Dendritic cell treated with granulocyte-macrophage colony-stimulating factor and Interleukin-4, amounts not matched to agents 40 ng/mL and 50 ng/mL, for 4 days (primary cell): ENCODE measurements around the gene NAV2.

ENCODE experiments used
- H3K27ac Mint-ChIP-seq: one replicate; pipeline ENCODE4 v1.8.0; 2022; ENCODE audit warnings: mild to moderate bottlenecking, mixed read lengths
- H3K27me3 Mint-ChIP-seq: one replicate; pipeline ENCODE4 v1.8.0; 2022; ENCODE audit warnings: mild to moderate bottlenecking, mixed read lengths
- H3K36me3 Mint-ChIP-seq: one replicate; pipeline ENCODE4 v1.8.0; 2022; ENCODE audit warnings: low read depth, mixed read lengths
- H3K4me1 Mint-ChIP-seq: one replicate; pipeline ENCODE4 v1.8.0; 2022; ENCODE audit warnings: low read depth, mixed read lengths
- H3K4me3 Mint-ChIP-seq: one replicate; pipeline ENCODE4 v1.8.0; 2022; ENCODE audit warnings: mild to moderate bottlenecking, moderate library complexity, mixed read lengths
- H3K9me3 Mint-ChIP-seq: one replicate; pipeline ENCODE4 v1.8.0; 2022; ENCODE audit warnings: mixed read lengths
- intact Hi-C: fragments of 100-400 bp; cut with micrococcal nuclease; formaldehyde crosslinking; loops from one replicate; pipeline ENCODE4 v1.15.0; 2022

NAV2 gene

DNA sequence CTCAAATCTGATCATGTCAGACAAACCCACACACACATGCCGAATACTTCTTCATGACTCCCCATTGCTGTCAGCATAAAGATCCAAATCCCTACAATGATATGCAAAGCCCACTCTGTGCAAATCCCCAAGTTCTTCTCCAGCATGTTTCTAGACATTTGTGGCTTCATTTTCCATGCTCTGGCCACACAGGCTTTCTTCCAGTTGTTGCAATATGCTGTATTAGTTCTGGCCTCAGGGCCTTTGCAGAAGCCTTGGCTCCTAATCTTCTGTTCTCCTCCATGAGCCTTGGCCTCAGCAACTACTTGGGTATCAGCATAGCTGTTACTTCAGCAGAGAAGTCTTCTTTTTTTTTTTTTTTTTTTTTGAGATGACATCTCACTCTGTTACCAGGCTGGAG lies 49.6 kb downstream of the NAV2 start:
- intact Hi-C loops, result no loop called here
- no peaks in the 10 kb centered on the region for H3K9me3 Mint-ChIP-seq

DNA sequence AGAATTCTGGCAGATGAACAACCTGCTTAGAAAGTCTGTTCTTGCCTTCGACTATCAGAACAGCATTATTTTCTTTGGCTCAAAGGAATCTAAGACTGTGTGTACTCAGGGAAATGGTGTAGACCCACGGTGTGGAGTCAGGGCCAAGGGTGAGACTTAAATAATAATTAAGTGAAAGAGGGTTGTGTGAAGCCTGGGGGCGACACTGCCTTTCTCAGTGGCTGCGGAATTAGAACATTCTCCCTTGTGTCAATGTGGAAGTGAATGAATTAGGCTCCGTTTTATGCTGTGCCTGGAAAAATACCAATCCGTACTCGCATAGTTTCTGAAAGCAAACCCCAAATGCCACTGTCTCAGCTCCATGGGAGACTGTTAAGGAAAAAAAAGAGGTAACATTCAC lies 50.7 kb downstream of the NAV2 start:
- no peak overlapping the region for H3K4me3 Mint-ChIP-seq
- H3K4me1 Mint-ChIP-seq, result no peaks in the 10 kb centered on the region
- peaks cover 5% of the 10 kb centered on the region for H3K27me3 Mint-ChIP-seq
- H3K9me3 Mint-ChIP-seq, result no peaks in the 10 kb centered on the region
- H3K36me3 Mint-ChIP-seq, result no peaks in the 10 kb centered on the region
- no peak overlapping the region for H3K27ac Mint-ChIP-seq
- intact Hi-C loops, result no loop called here

More for the DNA sequence above, 49.6 kb downstream of the NAV2 start:
- H3K27ac Mint-ChIP-seq, result no peak overlapping the region
- H3K4me3 Mint-ChIP-seq, result no peak overlapping the region
- H3K36me3 Mint-ChIP-seq, result no peaks in the 10 kb centered on the region
- peaks cover 3% of the 10 kb centered on the region for H3K27me3 Mint-ChIP-seq
- no peaks in the 10 kb centered on the region for H3K4me1 Mint-ChIP-seq

DNA sequence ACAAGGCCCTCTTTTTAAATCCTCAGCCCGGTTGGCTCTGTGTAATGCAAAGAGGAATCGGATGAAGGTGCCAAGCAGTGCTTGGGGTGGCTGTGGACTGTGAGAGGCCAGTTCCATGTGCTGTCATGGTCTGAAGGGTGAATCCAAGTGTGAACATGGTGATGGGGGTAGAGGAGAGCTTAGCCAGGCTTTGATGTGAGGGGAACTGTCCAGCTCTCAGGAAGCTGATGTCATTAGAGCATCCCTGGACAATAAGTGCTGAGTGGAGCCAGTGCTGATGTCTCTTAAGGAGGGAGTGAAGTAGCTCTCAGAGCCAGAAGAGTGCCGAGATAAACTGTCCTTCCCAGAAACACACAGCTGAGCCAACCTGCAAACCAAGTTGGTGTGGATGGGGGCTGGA lies 53.6 kb downstream of the NAV2 start:
- Mint-ChIP-seq H3K27ac (no peak overlapping the region), H3K4me3 (no peak overlapping the region), H3K36me3 (no peaks in the 10 kb centered on the region), H3K27me3 (peaks cover 5% of the 10 kb centered on the region), H3K4me1 (no peaks in the 10 kb centered on the region), H3K9me3 (no peaks in the 10 kb centered on the region)
- intact Hi-C loops, result no loop called here

DNA sequence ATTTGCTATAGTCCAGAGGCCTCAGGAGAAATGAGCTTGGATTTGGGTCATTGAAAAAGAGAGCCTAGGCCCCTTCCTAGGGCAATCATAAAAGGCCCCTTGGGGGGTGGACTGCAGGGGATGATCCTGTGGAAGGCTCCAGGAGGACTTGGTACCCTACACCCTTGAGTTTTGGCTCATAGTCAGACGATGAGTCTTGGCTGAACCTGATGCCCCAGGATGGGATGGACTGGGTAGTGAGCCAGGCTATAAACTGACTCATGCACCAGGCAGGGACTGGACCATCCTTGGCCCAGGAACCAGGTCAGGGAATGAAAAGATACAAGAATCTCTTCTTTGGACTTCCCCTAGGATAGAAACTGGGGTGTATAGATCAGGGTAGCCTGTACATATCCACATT lies 54.2 kb downstream of the NAV2 start:
- Mint-ChIP-seq H3K36me3 (no peaks in the 10 kb centered on the region), H3K27ac (no peak overlapping the region), H3K27me3 (peaks cover 5% of the 10 kb centered on the region), H3K4me3 (no peak overlapping the region), H3K9me3 (no peaks in the 10 kb centered on the region), H3K4me1 (no peaks in the 10 kb centered on the region)
- intact Hi-C loops, result no loop called here

DNA sequence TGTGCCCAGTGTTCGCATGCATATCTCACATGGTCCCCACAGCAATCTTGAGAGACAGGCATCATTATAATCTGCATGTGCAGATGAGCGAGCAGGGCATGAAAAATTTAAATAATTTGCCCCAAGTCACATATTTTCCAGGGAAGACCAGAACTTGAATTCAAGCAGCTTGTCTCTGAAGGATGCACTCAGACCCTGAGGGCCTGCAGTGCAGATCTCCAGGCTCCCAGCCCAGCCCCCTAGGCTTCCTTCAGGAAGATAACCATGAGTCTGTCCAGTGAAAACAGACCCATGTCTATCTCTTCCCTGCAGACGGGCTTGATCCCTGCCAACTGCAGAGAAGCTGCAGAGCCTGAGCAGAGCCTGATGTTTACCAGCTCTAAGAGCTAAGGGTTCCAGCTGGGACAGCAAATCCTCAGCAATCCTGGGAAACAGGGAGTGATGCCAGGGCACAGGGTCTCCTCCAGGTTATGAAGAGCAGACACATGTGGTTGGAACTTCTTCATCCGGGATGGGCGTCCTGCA lies 55.1 kb downstream of the NAV2 start:
- Mint-ChIP-seq H3K4me1 (no peaks in the 10 kb centered on the region), H3K36me3 (no peaks in the 10 kb centered on the region), H3K9me3 (no peaks in the 10 kb centered on the region), H3K27me3 (peaks cover 5% of the 10 kb centered on the region), H3K4me3 (no peak overlapping the region), H3K27ac (no peak overlapping the region)
- intact Hi-C loops, result no loop called here

DNA sequence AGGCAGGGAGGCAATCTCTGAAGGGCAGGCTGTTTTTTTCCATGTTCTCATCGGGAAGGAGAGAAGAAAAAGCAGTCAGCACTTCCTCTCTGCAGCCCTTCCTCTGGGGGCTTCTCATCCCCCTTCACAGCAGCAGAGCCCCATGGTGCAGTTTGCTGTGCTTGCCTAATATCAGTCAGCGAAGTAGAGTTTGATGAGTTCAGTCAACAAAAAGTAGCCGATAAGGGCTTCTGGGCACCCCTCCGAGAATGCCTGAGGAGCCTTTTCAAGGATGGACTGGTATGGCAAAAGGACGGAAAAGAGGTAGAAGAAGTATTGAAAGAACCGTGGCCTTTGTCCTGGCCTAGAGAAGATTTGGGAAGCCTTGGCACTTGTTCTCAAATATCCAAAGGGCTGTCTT lies 55.6 kb downstream of the NAV2 start:
- Mint-ChIP-seq H3K36me3 (no peaks in the 10 kb centered on the region), H3K4me1 (no peaks in the 10 kb centered on the region), H3K27ac (no peak overlapping the region), H3K4me3 (no peak overlapping the region), H3K27me3 (peaks cover 8% of the 10 kb centered on the region), H3K9me3 (no peaks in the 10 kb centered on the region)
- intact Hi-C loops, result no loop called here

DNA sequence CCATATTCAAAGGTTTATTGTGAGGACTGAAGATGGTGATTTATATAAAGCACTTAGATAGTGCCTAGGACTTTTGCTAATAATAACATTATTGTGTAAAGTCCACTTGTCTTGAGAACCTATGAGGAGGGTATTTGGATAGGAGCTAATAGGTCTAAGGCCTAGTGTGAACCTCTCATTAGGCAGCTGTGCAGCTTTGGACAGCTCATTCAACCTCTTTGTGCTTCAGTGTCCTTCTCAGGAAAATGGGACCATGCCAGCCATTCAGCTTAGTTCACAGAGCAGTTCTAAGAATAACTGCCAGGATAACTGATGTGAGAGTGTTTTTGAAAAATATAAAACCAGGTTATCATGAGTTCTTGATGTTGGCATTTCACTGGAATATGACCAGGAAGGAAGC lies 56.2 kb downstream of the NAV2 start:
- Mint-ChIP-seq H3K9me3 (no peaks in the 10 kb centered on the region), H3K36me3 (no peaks in the 10 kb centered on the region), H3K4me3 (no peak overlapping the region), H3K27ac (no peak overlapping the region), H3K4me1 (no peaks in the 10 kb centered on the region), H3K27me3 (peaks cover 13% of the 10 kb centered on the region)
- intact Hi-C loops, result no loop called here

DNA sequence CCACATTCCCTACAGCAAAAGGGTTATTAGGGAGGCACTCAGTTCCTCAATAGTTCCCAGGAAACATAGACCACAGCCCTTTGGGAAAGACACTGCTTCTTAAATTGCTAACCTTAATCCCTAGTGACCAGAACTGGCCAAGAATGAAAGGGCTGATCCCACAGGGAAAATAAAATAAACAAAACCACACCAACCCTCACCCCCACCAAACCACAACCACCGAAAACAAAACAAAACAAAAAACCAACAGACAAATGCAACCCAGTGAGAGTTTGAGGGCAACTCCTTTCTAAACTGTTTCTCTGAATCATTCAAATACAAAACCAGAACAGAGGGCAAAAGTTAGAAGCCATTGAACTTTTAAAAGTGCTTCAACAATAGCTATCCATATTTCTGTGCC lies 57.2 kb downstream of the NAV2 start:
- H3K4me1 Mint-ChIP-seq, result no peaks in the 10 kb centered on the region
- intact Hi-C loops, result no loop called here
- no peaks in the 10 kb centered on the region for H3K9me3 Mint-ChIP-seq
- H3K4me3 Mint-ChIP-seq, result no peak overlapping the region
- no peaks in the 10 kb centered on the region for H3K36me3 Mint-ChIP-seq
- peaks cover 16% of the 10 kb centered on the region for H3K27me3 Mint-ChIP-seq
- H3K27ac Mint-ChIP-seq, result no peak overlapping the region

DNA sequence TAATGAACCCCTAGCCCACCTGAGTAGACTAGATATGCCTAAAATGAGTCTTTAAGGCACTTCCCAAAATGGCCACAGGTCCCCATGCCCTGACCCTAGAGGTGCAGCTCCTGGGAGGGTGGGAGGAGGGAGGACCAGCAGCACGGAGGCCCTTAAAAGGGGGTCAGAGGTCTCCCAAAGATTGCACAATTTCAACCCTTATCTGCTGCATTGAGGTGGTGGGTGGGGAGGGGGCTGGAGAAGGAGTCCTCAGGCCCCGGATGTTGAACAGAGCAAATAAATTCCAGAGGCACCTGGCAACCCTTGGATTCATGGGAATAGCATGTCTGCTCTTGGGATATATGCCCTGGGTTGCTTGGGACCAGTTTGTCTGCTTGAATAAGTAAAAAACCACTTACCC lies 57.6 kb downstream of the NAV2 start:
- Mint-ChIP-seq H3K4me3 (no peak overlapping the region), H3K27ac (no peak overlapping the region), H3K27me3 (peaks cover 17% of the 10 kb centered on the region), H3K9me3 (no peaks in the 10 kb centered on the region), H3K36me3 (no peaks in the 10 kb centered on the region), H3K4me1 (no peaks in the 10 kb centered on the region)
- intact Hi-C loops, result no loop called here

DNA sequence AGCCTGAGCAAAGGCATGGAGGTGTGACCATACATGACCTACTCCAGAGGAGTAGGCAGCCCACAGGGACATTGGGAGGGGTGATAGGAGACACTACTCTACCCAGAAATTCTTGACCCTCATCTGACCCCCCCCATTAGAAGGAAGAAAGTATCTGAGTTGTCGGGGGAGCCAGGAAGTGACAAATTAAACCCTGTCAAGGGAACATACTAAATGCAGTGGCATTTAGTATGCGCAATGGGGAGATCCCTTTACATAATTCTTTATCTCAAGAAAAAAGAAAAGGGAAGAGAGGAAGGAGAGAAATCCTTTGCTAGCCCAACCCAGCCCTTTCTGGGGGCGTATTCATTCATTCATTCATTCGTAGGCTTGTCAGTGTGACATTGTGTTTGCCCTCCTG lies 58.8 kb downstream of the NAV2 start:
- peaks cover 26% of the 10 kb centered on the region for H3K27me3 Mint-ChIP-seq

DNA sequence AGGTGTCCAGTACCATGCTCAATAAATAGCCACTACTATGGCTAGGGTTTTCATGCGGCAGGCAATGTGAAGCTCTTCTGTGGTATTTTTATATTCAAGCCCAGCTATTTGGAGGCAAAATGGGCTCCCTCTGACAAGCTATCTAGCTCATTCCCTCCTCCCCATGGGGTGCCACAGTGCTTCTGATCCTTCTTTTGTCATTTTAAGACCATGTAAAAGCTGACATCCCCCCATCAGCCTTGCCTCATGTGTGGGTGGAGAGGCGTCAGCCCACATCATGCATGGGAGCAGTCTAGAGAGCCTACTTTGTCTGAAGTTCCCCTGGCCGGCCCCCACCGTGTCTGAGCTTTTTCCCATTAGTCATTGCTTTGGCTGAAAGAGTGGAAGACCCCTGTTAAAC lies 59.8 kb downstream of the NAV2 start:
- no peaks in the 10 kb centered on the region for H3K9me3 Mint-ChIP-seq
- H3K27ac Mint-ChIP-seq, result no peak overlapping the region
- H3K4me1 Mint-ChIP-seq, result no peaks in the 10 kb centered on the region
- intact Hi-C loops, result no loop called here
- no peak overlapping the region for H3K4me3 Mint-ChIP-seq
- no peaks in the 10 kb centered on the region for H3K36me3 Mint-ChIP-seq
- peaks cover 33% of the 10 kb centered on the region for H3K27me3 Mint-ChIP-seq

More for the DNA sequence above, 58.8 kb downstream of the NAV2 start:
- intact Hi-C loops, result no loop called here
- Mint-ChIP-seq H3K4me1 (no peaks in the 10 kb centered on the region), H3K4me3 (no peak overlapping the region), H3K36me3 (no peaks in the 10 kb centered on the region), H3K27ac (no peak overlapping the region), H3K9me3 (no peaks in the 10 kb centered on the region)

DNA sequence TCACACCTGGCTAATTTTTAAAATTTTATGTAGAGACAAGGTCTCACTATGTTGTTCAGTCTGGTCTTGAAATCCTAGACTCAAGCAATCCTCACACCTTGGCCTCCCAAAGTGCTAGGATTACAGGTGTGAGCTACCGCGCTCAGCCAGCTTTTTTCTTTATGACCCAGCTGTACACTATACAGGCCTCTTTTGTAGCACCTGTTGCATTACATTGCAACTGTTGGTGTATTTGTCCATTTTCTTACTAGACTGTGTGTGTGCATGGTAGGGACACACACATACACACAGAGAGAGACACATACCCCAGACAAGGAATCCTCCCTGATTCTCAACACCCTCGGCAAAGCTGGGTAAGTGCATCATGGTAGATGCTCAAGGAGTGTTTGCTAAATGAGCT lies 61.7 kb downstream of the NAV2 start:
- Mint-ChIP-seq H3K9me3 (no peaks in the 10 kb centered on the region), H3K4me3 (no peak overlapping the region), H3K4me1 (no peaks in the 10 kb centered on the region), H3K36me3 (no peaks in the 10 kb centered on the region), H3K27ac (no peak overlapping the region), H3K27me3 (peaks cover 48% of the 10 kb centered on the region)
- intact Hi-C loops, result no loop called here

DNA sequence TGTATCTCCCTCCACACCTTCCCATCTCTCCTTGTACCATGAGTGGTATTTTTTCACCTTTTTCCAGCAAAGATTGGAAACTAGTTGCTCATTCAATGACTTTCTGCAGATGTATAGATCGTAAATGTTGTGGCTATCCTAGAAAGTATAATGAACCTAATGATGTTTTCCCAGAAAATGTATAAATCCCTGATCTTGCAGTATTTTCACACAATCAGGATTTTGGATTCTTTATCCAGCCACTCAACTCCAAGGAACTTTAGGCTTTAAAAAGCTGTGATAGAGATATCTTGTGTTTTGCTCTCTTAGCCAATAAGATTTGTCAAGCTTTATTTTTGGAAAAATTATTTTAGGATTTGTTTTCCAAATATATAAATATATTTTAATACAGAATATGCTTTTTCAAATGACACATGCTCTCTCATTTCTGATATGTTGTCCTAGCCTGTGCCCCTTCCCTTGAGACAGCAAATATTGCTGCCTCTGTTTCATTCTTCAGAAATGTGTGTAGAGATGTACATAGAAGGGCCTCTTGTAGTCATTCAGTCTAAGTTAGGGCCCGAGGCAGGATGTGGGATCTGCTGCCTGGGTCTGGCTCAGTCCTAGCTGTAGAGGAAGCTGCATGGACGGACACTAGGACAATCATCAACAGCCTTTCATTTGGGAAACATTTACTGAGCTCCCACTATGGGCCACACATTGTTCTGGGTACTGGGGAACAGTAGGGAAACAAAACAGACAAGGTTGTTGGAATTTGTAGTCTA lies 62.4 kb downstream of the NAV2 start:
- H3K27me3 Mint-ChIP-seq, result peaks cover 53% of the 10 kb centered on the region
- no peaks in the 10 kb centered on the region for H3K36me3 Mint-ChIP-seq
- no peak overlapping the region for H3K4me3 Mint-ChIP-seq
- intact Hi-C loops, result no loop called here
- H3K9me3 Mint-ChIP-seq, result no peaks in the 10 kb centered on the region
- H3K27ac Mint-ChIP-seq, result no peak overlapping the region
- no peaks in the 10 kb centered on the region for H3K4me1 Mint-ChIP-seq

DNA sequence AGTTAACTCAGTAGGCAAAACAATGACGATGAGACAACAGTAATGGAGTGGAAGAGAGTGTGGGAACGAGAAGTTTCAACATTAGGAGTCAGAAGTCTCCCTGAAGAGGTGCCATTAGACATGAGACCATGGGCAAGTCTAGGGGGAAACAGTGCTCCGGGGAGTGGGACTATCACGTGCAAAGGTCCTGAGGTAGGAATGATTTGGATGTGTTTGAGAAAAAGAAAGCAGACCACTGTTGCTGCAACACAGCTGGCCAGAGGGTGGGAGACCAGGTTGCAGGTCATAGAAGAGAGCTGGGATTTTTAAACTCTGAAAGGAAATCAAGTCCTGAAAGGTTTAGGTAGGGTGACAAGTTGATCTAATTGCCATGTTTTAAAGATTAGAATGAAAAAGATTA lies 63.0 kb downstream of the NAV2 start:
- Mint-ChIP-seq H3K27me3 (peaks cover 56% of the 10 kb centered on the region), H3K27ac (no peak overlapping the region), H3K4me3 (no peak overlapping the region), H3K4me1 (no peaks in the 10 kb centered on the region), H3K9me3 (no peaks in the 10 kb centered on the region), H3K36me3 (no peaks in the 10 kb centered on the region)
- intact Hi-C loops, result no loop called here

DNA sequence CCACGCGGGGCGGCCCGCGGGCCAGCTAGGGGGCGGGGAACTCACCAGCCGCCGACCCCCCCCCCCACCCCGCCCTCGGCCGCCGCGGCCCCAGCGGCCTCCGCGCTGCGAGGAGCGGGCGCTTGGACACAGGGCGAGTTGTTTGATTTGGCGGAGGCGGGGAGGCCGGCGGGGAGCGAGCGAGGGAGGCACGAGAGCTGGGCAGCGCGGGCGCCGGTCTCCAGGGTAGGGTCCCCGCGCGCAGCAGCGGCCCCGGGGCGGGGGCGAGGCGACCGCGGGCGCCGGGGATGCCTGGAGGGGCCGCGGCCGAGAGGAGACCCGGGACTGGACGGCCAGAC lies 64.4 kb downstream of the NAV2 start:
- no peak overlapping the region for H3K4me3 Mint-ChIP-seq
- peaks cover 56% of the 10 kb centered on the region for H3K27me3 Mint-ChIP-seq
- H3K4me1 Mint-ChIP-seq, result no peaks in the 10 kb centered on the region

More for the DNA sequence above, 64.4 kb downstream of the NAV2 start:
- no peaks in the 10 kb centered on the region for H3K9me3 Mint-ChIP-seq
- no peaks in the 10 kb centered on the region for H3K36me3 Mint-ChIP-seq
- no peak overlapping the region for H3K27ac Mint-ChIP-seq
- intact Hi-C loops, result no loop called here
